Activated CD4-positive, alpha-beta T cell treated with anti-CD3 and anti-CD28 coated beads for 24 hours (primary cell): Measurements from ENCODE around the gene IL9R.
"Not testable (repeated sequence)": the region's sequence is repeated elsewhere in the genome, so short reads cannot be mapped to it uniquely, and the experiment has no call there.

Experiments
- DNase-seq, 2 donors: peaks; one replicate each; pipeline ENCODE4 v3.0.0-alpha.2; 2020; ENCODE audit warnings: low read depth in 2 of 2

The IL9R gene

DNA sequence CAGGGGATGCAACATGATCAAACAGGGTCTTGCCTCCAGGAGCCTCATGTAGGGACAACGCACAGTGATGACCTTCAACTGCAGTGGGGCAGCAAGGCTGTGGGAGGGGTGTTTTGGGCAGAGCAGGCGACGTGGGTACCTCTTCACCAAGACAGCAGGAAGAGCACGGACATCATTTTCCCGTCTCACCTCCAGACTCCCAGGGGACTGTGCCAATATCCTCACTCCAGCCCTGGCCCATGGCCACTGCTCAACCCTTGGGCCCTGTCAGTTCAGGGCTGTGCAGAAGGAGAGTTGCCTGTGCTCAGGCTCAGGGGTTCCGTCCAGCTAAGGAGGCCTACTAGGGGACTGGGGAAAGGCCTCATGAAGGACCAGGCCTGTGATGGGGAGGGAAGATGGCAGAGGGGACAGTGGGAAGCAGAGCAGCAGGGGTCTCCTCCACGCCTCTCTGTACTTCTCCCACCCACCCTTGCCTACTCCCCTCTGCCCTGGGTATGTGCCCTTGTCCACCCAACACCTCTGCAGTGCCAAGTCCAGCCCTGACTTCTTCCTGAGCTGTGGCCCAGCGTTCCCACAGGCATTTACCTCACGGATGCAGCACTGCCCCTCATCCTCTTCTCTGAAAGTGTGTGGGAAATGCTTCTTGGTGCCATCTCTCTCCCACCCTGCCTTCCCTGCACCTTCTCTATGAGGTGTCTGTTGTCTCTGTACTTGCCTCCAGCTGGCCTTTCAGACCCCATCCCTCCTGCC is 1.4 kb downstream of the IL9R start:
- no peak for DNase-seq

DNA sequence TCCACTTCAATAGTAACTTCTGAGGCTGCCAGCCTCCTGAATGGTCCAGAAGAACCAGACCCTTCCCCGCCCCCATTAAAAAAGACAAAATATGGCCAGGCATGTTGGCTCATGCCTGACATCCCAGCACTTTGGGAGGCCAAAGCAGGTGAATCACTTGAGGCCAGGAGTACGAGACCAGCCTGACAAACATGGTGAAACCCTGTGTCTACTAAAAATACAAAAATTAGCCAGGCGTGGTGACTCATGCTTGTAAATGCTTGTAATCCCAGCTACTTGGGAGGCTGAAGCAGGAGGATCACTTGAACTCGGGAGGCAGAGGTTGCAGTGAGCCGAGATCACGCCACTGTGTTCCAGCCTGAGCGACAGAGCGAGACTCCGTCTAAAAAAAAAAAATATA is 2.3 kb downstream of the IL9R start:
- not testable (repeated sequence) for DNase-seq

DNA sequence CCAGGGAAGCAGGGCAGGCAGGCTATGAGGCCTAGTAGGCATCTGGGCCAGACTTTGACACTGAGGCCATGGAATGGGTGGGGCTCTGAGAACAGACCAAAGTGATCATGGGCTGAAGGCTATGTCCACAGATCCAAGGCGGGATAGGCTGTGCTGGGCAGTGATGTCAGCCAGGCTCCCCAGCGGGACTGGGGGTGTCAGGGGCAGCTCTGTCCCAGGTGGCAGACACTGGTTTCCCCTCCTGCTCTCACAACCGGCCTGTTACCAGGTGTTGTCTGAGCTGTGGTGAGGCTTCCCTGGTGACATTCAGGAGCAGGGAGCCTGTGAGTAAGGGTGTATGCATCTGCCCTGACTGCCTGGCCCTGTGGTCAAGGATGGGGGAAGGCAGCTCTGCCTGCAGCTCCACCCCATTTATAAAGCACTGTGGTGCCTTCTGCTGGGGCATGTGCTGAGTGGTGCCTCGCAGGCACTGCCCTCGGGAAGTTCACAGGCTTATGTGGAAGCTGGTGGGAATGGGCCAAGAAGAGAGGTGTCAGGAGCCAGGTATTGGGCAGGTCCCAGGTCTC is 2.9 kb downstream of the IL9R start:
- DNase-seq: no peak

- no peak for DNase-seq
These were observed 3.6 kb downstream of the IL9R start for GRCh38 chrX:156001001-156001666.

DNA sequence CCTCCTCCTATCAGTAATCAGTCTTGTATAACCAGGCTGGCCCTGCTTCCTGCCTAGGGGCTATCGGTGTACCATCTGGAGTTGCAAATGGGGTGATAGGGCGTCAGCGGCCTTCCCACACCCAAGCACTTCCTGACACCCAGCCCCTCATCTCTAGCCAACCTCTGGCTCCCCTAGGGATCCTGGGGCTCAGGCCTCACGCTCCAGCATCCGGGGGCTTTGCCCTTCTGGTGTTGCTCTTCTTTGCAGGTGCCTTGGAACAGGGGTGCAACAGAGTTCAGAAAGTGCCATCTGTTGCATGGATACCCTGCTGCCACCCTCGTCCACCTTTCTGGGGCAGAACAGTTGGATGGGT is 4.1 kb downstream of the IL9R start:
- DNase-seq: no peak

- no peak for DNase-seq
These were observed 5.0 kb downstream of the IL9R start for GRCh38 chrX:156002507-156002906.

DNA sequence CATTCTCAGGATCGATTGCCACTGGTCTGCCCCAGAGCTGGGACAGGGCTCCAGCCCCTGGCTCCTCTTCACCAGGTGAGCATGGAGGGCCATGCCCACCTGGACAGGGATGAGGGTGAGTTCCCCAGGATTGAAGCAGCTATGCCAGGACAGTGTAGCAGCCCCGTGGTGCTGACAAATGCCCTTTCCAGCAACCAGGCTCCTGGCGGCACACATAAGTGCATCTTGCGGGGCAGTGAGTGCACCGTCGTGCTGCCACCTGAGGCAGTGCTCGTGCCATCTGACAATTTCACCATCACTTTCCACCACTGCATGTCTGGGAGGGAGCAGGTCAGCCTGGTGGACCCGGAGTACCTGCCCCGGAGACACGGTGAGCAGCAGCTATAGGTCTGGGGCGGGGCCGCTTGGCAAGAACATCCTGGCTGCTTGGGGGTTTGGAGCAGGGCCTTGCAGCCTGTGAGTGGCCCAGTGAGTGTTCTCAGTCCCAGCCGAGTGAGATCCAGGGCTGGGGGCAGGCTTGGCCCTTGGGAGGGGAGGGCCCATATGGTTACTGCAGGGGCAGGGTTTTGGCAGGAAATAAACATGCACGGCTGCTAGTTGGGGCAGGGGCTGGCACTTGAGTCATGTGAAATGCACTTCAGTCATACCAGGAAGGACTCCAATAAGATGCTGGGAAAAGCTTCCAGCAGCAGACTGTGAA is 6.1 kb downstream of the IL9R start:
- no peak for DNase-seq

DNA sequence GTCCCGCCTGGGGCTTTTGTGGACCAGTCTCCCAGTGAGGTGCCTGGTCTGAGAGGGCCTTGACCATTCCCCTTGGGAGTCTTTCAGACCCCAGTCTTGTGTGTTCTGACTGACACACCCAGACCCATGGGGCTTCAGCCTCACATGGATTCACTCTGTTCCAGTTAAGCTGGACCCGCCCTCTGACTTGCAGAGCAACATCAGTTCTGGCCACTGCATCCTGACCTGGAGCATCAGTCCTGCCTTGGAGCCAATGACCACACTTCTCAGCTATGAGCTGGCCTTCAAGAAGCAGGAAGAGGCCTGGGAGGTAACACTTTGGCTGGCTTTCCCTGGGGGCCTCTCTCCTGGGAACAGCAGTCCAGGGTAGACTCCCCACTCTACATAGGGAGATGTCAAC is 6.8 kb downstream of the IL9R start:
- DNase-seq: no peak

DNA sequence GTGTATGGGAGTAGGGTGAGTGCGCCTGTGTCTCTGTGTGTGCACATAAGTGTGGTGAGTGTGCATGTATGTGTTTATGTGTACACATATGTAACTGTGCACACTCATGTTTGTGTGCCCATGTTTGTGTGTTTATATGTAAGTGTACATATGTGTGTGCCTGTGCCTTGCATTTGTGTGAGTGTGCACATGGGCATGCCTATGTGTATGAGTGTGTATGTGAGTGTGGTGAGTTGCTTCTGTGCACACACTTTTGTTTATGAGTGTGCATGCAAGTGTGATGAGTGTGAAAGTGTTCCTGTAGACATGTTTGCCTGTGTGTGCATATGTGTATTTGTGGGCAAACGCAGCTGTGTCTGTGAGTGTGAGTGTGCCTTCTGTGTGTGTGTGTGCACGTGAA is 7.2 kb downstream of the IL9R start:
- no peak for DNase-seq

GRCh38 chrX:156005144-156005543 is 7.6 kb downstream of the IL9R start:
- DNase-seq: no peak

DNA sequence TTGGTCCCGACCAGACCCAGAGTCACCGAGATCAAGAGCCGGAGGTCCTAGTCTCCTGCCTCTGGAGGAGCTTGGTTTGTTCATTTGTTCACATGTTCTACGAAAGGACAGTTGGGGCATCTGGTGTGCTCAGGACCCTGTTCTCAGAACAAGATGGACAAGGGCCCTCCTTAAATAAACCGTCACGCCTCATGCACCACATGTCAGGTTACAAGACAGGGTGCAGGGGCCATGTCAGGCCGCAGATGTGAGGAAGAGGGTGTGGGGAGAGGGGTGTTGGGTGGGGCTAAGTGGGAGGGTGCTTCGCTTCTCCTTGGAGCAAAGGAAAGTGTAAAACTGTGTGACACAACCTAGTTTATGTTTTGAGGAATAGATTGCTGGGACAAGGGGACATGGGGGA is 9.0 kb downstream of the IL9R start:
- not testable (repeated sequence) for DNase-seq

- DNase-seq: not testable (repeated sequence)
These were observed 10.9 kb downstream of the IL9R start for GRCh38 chrX:156008379-156008778.

DNA sequence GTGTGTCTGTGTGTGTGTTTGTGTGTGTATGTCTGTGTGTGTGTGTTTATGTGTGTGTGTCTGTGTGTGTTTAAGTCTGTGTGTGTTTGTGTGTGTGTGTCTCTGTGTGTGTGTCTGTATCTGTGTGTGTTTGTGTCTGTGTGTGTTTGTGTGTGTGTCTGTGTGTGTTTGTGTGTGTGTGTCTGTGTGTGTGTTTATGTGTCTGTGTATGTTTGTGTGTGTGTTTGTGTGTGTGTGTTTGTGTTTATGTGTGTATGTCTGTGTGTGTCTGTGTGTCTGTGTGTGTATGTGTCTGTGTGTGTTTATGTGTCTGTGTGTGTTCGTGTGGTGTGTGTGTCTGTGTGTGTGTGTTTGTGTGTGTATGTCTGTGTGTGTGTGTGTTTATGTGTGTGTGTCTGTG is 11.4 kb downstream of the IL9R start:
- DNase-seq: no peak

DNA sequence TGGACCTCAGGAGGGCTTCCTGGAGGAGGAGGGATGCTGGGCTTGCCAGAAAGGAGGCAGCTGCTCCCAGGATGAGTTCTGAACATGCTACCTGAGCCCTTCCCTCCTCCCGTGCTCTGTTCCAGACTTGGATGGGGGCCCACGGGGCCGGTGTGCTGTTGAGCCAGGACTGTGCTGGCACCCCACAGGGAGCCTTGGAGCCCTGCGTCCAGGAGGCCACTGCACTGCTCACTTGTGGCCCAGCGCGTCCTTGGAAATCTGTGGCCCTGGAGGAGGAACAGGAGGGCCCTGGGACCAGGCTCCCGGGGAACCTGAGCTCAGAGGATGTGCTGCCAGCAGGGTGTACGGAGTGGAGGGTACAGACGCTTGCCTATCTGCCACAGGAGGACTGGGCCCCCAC is 12.2 kb downstream of the IL9R start:
- not testable (repeated sequence) for DNase-seq

DNA sequence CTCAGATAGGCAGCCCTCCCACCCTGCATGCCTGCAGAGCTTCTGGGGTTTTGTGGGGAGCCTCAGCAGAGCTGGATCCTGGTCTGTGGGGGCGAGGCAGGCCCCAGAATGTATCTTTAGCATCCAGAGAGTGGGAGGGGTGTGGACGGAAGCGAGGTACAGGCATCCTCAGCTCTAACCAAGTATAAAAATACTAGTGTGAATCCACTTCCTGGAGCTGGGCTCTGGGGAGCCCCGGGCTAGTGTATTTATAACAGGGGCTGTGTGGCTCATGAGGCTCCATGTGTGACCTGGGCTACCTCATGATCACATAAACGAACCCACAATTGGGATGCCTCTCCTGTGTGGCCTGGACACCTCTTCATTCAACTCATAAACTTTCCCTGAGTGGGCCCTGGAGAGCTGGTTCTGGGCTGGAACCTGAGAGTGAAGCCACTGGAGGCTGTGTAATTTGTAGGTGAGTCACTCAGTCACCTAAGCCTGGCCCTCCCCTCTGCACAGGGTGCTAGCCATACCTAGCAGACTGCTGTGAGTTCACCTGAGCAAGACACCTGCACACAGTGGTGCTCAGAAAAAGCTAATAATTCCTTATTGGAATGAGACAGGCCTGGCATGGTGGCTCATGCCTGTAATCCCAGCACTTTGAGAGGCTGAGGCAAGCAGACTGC is 15.9 kb downstream of the IL9R start:
- not testable (repeated sequence) for DNase-seq

DNA sequence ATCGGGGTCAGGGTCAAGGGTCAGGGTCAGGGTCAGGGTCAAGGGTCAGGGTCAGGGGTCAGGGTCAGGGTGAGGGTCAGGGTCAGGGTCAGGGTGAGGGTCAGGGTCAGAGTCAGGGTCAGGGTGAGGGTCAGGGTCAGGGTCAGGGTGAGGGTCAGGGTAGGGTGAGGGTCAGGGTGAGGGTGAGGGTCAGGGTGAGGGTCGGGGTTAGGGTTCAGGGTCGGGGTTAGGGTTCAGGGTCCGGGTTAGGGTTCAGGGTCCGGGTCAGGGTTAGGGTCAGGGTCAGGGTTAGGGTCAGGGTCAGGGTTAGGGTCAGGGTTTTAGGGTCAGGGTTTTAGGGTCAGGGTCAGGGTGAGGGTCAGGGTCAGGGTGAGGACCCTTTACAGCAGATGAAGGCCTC is 22.4 kb downstream of the IL9R start:
- not testable (repeated sequence) for DNase-seq

DNA sequence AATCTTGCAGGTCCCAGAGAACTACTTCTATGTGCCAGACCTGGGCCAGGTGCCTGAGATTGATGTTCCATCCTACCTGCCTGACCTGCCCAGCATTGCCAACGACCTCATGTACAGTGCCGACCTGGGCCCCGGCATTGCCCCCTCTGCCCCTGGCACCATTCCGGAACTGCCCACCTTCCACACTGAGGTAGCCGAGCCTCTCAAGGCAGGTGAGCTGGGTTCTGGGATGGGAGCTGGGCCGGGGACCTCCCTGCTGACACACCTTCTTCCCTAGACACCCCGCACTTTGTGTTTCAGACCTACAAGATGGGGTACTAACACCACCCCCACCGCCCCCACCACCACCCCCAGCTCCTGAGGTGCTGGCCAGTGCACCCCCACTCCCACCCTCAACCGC is 25.5 kb downstream of the IL9R start:
- DNase-seq: not testable (repeated sequence)

DNA sequence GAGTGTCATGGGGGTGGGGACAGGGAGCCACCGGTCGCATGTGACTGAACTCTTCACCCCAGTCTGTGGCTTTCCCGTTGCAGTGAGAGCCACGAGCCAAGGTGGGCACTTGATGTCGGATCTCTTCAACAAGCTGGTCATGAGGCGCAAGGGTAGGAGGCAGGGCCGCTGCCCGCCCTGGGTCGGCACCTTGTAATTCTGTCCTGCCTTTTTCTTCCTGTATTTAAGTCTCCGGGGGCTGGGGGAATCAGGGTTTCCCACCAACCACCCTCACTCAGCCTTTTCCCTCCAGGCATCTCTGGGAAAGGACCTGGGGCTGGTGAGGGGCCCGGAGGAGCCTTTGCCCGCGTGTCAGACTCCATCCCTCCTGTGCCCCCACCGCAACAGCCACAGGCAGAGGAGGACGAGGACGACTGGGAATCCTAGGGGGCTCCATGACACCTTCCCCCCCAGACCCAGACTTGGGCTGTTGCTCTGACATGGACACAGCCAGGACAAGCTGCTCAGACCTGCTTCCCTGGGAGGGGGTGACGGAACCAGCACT is 27.5 kb downstream of the IL9R start:
- not testable (repeated sequence) for DNase-seq

- not testable (repeated sequence) for DNase-seq
These were observed 31.2 kb downstream of the IL9R start for GRCh38 chrX:156028653-156029237.

- DNase-seq: not testable (repeated sequence)
These were observed 31.8 kb downstream of the IL9R start for GRCh38 chrX:156029296-156029695.

GRCh38 chrX:156029707-156030442 is 32.4 kb downstream of the IL9R start:
- DNase-seq: not testable (repeated sequence)
